ENCODE measurements around the gene C2orf81. TPM values are rescaled to one million over a fixed set of nuclear protein-coding genes. Genes with fewer than 3 reads are reported as not detected.

The C2orf81 gene
- total and polyA plus RNA-seq, 10 of the 15 experiments (the other 5 are each of a cell fraction or from before 2014, with no cell fraction given): 0.10 to 9.8 (median 2.7) TPM

GRCh38 chr2:74454654-74455511 is 33.5 kb upstream of the C2orf81 start, which contains the start of gene INO80B (continued):
- TF ChIP-seq CEBPZ (IDR thresholded peaks at IDR 0.05; ENCODE audit: low read depth, low read length): no peak
- TF ChIP-seq TAF1 (IDR thresholded peaks at IDR 0.05; ENCODE audit: borderline replicate concordance, low read depth, low read length): peak; percentile 63
- TF ChIP-seq PAX5 (IDR thresholded peaks at IDR 0.05; ENCODE audit: borderline replicate concordance, low read depth, low read length): peak; percentile 58; the same call in 1 of the 2 replicates
- no peak for TF ChIP-seq TBL1XR1 (IDR thresholded peaks at IDR 0.05; ENCODE audit: low read depth, low read length)
- TF ChIP-seq RAD21 (IDR thresholded peaks at IDR 0.05; ENCODE audit: insufficient read depth, low read depth, low read length): peak; percentile 6; the same call in 1 of the 2 replicates
- peak; percentile 39; the same call in 1 of the 2 replicates for TF ChIP-seq NR2F1 (conservative IDR thresholded peaks at IDR 0.05)
- TF ChIP-seq TCF7 (IDR thresholded peaks at IDR 0.05; ENCODE audit: borderline replicate concordance): no peak; the same call in 1 of the 2 replicates
- TF ChIP-seq ESRRA (IDR thresholded peaks at IDR 0.05; ENCODE audit: low read length): peak; percentile 66; the same call in 1 of the 2 replicates
- TF ChIP-seq PML (IDR thresholded peaks at IDR 0.05; ENCODE audit: low read length): peak; percentile 75; the same call in 1 of the 2 replicates
- TF ChIP-seq ZBTB4 (CRISPR knock-in tag; IDR thresholded peaks at IDR 0.05): no peak
- TF ChIP-seq, protein P1, sequence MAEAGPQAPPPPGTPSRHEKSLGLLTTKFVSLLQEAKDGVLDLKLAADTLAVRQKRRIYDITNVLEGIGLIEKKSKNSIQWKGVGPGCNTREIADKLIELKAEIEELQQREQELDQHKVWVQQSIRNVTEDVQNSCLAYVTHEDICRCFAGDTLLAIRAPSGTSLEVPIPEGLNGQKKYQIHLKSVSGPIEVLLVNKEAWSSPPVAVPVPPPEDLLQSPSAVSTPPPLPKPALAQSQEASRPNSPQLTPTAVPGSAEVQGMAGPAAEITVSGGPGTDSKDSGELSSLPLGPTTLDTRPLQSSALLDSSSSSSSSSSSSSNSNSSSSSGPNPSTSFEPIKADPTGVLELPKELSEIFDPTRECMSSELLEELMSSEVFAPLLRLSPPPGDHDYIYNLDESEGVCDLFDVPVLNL (IDR thresholded peaks at IDR 0.05; ENCODE audit: low read depth, low read length): no peak
- TF ChIP-seq, protein P2, sequence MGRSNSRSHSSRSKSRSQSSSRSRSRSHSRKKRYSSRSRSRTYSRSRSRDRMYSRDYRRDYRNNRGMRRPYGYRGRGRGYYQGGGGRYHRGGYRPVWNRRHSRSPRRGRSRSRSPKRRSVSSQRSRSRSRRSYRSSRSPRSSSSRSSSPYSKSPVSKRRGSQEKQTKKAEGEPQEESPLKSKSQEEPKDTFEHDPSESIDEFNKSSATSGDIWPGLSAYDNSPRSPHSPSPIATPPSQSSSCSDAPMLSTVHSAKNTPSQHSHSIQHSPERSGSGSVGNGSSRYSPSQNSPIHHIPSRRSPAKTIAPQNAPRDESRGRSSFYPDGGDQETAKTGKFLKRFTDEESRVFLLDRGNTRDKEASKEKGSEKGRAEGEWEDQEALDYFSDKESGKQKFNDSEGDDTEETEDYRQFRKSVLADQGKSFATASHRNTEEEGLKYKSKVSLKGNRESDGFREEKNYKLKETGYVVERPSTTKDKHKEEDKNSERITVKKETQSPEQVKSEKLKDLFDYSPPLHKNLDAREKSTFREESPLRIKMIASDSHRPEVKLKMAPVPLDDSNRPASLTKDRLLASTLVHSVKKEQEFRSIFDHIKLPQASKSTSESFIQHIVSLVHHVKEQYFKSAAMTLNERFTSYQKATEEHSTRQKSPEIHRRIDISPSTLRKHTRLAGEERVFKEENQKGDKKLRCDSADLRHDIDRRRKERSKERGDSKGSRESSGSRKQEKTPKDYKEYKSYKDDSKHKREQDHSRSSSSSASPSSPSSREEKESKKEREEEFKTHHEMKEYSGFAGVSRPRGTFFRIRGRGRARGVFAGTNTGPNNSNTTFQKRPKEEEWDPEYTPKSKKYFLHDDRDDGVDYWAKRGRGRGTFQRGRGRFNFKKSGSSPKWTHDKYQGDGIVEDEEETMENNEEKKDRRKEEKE (IDR thresholded peaks at IDR 0.05): no peak
- peak; percentile 94 for TF ChIP-seq RELB (IDR thresholded peaks at IDR 0.05; ENCODE audit: low read depth)
- TF ChIP-seq, protein P3, sequence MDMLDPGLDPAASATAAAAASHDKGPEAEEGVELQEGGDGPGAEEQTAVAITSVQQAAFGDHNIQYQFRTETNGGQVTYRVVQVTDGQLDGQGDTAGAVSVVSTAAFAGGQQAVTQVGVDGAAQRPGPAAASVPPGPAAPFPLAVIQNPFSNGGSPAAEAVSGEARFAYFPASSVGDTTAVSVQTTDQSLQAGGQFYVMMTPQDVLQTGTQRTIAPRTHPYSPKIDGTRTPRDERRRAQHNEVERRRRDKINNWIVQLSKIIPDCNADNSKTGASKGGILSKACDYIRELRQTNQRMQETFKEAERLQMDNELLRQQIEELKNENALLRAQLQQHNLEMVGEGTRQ (IDR thresholded peaks at IDR 0.05; ENCODE audit: borderline replicate concordance, low read depth, low read length): no peak
- no peak for TF ChIP-seq KDM1A (IDR thresholded peaks at IDR 0.05; ENCODE audit: borderline replicate concordance)
